Amniotic epithelial cell (primary cell): Measurements from ENCODE around the gene RHOH.

ENCODE experiments used
- DNase-seq: peaks from one replicate; pipeline ENCODE4 v3.0.0-alpha.2; 2010; ENCODE audit warnings: low read depth

The RHOH gene

DNA sequence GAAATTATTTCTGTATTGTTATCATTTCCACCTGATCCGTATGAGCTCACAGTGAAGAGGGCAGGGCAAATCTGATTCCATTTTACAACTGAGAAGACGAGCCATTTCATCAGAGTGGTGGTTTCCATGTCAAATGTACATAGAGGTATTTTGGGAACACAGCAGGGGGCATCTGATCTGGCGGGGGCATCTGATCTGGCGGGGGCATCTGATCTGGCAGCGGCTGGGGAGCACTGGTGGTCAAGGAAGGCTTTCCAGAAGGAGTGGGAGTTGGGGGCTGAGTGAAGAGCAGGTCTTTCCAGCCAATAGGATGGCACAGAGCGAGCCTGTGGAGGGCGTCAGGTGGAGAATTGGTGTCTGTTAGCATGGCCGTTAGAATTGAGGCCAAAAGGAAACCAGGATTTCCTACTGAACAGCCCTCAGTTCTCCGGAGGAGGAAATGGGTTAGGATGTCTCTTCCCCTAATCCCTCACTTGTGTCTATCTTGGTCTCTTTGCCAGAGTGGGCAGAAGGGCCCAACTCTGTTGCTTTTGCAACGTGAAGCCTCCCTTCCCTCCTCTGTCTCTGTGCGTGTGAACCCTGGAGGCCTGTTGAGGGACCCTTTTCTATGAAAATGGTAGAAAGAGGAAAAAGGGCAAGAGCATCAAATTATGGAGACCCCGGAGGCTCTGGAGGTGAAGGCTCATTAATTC is 41.3 kb downstream of the RHOH start:
- no peak for DNase-seq

DNA sequence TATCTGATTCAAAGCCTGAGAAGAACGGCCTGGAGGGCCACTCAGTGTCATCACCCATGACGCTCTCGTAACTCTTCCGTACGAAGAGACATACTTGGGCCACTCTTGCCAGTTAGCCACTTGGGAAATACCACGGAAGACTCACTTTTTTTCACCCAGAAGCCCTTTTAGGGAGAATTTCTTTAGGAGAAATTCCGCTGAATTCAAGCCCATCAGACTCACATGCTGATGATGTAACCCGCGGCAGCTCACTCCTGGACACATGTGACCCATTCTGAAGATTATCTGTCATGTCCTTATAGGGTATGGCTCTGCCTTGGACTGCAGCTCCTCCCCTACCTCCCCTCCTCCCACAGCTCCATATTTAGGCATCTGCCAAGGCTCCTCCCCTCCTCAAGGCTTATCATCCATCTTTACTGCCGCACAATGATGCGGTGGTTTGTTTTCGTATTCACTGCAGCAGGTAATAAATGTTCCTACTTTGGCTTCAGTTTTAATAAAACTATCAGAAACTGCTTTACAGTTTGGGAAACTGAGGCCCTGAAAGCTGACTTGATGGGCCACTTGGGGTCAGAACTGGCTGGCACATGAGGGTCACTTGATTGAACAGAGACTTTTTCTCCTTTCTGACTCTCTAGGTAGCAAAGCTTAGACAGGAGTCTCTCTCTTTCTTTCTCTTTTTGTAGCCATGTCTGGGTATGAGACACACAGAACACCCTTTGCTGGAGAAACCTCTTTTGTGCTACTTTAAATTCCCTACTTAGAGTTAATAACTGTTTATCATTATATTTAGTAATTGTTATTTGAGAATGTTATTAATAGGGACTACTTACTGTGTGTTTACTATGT is 42.1 kb downstream of the RHOH start:
- DNase-seq = peak; percentile 33

DNA sequence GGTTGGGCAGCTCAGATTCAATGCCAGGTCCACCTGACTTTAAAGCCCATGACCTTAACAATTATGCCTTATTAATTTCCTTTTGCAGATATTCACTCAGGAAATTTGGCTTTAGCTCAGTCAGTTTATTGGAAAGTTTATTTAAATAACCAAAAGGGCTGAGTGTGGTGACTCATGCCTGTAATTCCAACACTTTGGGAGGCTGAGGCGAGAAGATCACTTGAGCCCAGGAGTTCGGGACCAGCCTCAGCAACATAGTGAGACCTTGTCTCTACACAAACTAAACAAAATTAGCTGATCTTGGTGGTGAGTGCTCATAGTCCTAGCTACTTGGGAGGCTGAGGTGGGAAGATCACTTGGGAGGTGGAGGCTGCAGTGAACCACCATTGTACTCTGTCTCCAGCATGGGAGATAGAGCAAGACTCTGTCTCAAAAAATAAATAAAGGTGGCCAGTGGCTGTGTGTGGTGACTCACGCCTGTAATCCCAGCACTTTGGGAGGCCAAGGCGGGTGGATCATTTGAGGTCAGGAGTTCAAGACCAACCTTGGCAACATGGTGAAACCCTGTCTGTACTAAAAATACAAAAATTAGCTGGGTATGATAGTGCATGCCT is 43.3 kb downstream of the RHOH start:
- no peak for DNase-seq

DNA sequence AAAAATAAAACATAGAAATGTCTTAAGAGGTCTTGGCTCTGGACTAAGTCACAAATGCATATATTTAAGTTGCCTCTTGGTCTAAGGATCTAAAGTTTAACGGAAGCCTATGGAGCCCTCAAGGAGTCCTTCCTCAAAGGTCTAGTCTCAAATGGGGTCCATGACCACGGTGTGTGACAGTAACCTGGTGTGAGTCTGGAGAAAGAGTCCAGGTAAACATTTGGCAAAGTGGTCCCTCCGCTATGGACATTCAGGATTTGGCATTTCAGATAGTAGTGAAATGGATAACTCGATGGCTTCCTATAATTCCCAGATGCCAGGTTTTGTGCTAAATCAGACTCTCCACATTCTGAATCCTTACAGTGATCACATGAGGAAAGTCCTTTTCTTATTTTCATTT is 44.2 kb downstream of the RHOH start:
- DNase-seq = no peak

DNA sequence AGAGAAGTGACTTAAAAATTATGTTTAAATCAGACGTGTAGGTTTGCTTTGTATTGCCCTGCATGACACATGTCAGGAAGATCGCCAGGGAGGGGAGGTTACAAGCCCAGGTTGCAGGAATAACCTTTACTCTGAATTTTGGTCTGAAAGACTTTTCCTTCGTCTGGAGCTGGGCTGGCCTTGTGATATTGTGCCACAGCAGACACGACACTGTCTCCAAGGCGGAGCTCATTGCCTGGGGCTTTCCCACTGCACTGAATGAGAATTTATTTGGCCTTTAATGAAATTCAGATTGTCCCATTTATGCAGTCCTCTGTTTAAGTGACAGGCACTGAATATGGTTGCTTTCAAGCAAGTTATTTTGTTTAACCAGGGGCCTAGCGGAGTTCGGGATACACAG is 45.1 kb downstream of the RHOH start:
- DNase-seq = no peak

DNA sequence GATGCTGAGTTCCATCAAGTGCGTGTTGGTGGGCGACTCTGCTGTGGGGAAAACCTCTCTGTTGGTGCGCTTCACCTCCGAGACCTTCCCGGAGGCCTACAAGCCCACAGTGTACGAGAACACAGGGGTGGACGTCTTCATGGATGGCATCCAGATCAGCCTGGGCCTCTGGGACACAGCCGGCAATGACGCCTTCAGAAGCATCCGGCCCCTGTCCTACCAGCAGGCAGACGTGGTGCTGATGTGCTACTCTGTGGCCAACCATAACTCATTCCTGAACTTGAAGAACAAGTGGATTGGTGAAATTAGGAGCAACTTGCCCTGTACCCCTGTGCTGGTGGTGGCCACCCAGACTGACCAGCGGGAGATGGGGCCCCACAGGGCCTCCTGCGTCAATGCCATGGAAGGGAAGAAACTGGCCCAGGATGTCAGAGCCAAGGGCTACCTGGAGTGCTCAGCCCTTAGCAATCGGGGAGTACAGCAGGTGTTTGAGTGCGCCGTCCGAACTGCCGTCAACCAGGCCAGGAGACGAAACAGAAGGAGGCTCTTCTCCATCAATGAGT is 46.6 kb downstream of the RHOH start:
- DNase-seq = no peak

DNA sequence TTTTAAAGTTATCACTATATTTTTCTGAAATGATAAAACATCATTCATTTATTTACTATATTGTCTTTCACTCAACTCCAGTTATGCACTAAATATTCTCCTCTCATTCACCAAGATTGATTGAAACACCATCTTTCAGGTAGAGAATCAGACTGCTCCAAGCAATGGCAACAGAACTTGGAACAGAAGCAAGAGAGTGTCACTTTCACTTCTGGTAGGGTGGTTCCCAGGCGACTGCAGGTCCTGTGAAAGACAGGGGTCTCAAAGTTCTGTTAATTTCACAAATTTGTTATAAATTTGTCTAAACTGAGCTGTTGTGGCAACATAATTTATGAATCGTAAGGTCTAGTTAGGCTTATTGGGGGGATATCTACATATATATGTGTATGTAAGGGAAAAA is 47.8 kb downstream of the RHOH start:
- DNase-seq = no peak

DNA sequence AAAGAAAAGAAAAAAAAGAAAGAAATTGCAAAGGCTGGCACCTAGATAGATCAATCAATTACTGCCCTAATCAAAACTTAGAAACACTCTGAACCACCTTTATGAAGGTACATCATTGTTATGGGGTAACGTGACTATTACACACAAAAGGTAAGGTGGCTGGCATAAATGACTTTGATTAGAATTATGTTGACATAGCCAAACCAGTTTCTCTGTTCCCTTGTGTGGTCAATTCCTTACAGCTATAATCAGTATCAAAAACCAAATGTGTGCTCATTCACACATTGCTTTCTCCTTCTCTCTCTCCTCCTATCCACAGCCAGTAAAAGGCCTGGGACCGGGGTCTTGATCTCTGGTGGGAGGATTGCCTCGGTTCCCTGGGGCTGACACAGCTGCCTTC is 48.7 kb downstream of the RHOH start:
- no peak for DNase-seq

DNA sequence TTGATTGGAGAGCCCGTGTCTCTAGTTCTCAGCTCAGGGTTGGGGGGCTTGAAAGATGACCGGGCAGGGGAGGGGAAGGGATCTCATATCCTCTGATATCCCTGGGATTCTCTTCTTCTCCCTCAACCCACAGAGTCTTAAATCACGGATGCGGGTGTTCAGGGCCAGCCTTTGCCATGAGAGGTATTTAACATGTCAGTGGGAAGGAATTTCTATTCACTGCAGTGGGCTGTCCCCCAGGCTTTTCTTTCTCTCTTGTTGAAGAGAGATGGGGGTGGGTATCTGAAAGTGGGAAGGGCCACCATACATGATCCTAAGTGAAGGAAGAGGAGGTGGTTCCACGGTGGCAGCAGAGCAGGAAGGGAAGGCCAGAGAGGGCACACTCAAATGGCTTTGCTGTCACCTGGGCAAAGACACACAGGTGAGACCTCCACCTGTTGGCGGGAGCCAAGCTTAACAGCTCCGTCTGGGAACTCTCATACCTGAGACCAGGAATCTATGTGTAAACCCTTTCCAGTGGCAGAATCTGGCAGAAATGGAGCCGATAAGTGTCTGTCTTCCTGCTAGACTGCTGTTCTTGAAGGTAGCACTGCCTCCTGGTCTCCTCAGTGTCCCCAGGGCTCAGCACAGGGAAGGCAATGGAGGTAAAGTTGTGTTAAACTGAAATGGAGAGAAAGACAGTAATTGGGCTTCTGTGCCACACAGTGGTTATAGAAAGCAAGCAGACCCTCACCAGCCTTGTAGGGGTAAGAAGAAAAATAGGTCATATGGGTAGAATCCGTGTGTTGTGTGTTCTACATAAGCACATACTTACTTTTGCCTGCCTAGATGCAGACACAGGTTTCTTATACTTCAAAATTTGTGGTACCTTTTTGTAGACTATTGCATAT is 49.4 kb downstream of the RHOH start:
- no peak for DNase-seq

DNA sequence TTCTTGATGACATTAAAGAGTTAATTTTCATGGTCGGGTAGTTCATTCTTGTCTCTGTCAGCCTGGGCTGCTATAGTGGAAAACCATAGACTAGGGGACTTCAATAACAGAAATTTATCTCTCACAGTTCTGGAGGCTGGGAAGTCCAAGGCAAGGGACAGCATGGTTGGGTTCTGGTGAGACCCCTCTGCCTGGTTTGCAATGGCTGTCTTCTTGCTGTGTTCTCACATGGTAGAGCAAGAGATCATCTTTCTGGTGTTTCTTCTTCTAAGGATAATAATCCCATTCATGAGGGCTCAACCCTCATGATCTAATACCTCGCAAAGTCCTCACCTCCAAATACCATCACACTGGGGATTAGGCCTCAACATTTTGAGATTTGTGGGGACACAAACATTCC is 50.1 kb downstream of the RHOH start:
- no peak for DNase-seq

DNA sequence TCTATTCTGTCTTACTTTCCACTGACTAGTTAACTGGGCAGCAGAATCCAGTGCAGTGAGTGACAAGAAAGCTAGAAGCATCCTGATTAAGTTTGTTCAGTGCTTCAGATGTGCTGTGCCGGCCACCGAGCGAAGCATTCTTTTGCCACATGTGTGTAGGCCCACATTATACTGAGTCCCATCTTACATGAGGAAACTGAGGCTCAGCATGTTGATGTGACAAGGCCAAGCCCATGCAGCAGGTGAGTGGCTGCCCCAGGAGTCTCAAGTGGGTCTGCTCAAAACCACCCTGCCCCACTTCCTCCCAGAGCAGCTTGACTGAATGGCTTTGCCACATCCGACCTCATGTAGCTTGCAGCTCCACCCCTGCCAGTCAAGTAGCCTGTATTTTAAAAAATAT is 50.5 kb downstream of the RHOH start:
- DNase-seq = no peak

DNA sequence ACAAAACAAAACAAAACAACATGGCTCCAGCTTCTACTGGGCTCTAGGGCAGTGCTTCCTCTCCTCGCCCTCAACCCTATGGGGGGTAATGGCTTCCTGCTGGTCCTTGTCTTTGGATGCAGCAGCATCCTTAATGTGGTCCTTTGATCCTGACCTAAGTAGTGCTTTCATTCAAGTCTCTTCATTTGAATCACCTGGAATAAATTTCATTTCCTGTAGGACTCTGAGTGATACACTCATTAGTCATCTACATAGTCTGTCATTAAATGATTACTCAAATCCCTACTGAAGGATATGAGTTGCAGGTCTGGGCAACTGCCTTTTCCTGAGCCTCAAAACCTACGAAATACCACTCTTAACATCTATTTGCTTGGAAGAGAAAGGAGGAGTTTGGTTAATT is 54.5 kb downstream of the RHOH start:
- DNase-seq = no peak

DNA sequence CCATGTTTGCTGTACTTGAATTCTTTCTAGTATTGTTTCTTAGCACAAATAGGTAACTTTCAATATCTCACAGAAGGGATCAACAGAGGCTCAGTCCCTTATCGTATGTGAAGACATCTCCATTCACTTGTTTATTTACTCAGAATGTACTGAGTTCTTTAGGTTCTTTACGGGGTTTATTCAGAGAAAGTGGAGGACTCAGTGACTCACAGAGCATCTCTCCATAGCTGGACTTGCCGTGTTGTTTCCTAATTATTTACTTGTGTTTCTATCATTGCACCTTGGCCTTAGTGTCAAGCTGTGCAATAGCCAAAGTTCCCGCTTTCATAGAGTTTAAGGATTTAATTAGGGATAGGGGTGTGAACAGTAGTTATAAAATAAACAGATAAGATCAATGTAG is 57.1 kb downstream of the RHOH start:
- DNase-seq = peak; percentile 34

DNA sequence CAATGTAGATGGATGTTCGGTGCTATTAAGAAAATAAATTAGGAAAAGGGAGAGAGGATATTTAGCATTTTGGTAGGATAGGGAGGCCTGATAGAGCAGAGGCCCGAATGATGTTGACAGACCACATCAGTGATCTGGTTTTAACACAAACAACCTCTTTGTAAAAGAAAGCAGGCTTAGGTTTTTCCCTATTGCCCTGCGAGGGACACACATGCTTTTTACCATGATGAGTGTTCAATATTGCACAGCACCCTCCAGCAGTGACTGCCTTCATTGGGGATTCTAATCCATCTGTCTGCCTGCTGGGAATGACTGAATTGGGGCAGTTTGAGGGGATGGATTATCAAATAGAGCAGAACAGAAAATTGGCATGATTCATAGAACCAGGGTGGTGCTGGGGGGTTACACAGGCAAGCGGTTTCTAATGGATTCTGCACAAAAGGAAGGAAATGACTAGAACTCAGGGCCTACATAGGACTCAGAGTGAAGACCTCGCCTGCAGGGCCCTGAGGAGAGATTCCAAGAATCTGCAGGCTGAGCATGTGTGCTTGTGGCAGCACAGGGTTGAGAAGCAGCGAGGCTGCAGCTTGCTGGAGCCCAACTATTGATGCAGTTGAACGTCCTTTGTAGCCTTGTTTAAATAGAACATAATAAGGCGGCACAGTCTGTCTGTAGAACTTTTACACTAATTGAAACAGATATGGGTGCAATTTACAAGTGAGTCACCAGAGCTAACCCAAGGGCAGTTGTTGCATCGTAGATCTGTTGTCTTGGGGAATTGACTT is 58.0 kb downstream of the RHOH start:
- peak; percentile 83 for DNase-seq

DNA sequence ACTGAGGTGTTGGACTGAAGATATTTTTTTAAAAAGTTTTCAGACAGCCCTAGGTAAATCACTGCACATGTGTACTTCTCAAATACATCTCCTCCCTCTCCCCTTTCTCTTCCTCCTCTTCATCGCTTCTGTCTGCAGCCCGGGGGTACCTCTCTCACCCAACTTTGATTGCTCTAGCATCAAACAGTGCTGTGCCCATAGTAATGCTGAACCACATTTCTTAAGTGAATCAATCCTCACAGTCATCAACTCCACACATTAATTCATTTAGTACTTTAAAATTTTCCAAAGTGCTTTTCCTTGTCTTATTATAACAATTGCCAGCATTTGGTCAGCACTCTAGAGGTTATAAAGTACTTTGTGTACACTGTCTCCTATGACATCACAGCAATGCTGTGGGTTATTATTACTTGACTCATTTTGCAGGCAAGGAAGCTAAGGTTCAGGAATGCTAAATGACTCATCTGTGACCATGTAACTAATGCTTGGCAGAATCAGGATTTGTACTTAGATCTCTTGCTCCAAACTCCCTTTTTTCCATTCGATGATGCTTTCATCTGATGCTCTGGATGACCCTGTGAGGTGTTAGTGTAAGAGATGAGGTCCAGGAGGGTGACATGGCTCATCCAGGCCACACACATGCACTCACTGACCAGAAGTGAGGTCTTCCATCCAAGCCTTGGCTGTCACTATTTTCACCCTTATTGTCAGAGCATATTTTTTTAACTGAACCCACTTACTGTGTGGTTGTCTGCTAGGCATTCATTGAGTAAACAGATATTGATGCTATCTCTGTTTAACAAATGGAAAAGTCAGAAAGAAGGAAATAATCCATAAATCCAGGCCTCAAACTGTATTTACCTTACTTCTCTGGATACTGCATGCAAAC is 58.8 kb downstream of the RHOH start:
- DNase-seq = peak; percentile 99

DNA sequence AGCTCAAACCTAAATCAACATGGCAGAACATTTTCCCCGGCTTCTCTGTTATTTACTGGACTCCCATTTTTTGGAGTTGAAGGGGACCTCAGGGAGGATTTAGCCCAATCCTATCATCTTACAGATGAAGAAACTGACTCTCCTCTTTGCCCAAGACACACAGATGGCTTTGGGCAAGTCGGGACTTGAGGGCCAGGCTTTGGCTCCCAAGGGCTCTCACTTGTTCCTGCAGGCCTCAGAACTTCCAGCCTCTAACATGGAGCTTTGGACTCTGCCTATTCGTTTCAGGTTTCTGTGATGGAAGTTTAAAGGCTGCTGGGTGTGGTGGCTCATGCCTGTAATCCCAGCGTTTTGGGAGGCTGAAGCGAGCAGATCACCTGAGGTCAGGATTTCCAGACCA is 59.5 kb downstream of the RHOH start:
- DNase-seq = no peak

DNA sequence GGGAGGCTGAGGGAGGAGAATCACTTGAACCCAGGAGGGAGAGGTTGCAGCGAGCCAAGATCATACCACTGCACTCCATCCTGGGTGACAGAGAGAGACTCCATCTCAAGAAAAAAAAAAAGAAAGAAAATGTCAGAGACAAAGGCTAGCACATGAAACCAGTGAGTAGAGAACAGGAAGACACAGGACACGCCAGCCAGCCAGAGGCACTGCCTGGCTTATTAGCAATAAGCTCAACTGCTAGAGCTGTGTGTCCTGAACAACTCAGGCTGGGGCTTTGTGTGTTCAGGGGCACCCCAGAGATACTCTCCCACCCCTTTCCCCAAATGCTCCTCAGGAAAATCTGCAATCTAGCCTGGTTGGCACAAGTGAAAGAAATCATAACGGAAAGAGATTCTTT is 60.0 kb downstream of the RHOH start:
- no peak for DNase-seq

DNA sequence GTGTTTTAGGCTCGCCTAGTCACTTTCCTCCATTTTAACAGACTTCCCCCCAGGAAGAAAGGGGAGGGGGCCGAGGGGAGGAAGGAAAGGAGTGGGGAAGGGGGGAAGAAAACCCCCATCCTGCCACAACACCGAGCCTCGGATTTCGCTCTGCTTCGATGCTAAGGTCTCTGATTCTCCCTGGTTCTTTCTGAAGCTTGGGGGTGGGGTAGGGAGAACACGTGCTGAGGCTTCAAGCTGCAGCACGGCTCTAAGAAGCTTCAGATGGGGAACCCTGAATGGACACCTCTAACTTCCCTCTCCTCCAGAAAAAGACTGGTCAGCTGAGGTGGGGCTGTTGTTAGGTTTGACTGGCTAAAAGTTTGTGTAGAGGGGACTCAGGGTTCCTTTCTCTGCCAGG is 61.8 kb downstream of the RHOH start:
- no peak for DNase-seq

DNA sequence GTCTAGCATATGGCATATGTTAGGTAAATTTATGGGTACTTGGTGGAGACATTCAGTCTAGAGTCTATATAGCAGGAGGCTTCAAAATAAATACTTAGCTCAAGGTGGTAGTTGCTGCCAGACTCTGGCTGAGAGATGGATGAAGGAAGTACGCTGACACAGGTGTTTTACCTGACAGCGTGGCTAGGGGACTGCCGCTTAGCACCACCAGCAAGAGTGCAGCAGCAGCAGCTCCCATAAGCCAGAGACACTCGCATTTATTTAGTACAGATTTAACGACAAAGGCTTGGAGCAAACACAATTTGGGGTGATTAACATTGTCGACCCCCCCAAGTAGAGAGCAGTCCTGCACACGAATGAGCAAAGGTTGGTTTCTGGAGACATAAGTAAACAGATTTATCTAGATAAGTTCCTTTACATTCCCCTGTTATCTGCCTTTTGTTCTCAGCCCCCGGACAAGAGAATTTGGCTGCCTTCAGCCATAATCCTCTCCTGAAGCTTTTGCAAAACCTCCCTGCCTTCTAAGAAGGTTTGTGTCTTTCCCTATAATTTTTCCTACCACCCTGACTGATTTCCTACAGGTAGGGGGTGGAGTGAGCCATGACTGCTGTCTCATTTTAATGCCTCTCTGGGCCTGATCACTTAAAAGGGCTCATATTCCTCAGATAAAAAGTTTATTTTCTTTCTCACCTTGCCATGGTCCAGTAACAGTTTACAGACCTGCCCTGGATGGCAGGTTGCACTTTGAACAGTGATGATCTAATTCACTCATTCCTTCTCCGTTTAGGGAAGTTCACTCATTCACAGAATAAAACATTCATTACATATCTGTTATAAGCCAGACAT is 64.6 kb downstream of the RHOH start:
- peak; percentile 45 for DNase-seq
